Measurements from ENCODE around the gene FAM171A1.
"Not testable (repeated sequence)": the region's sequence is repeated elsewhere in the genome, so short reads cannot be mapped to it uniquely, and the experiment has no call there.

The FAM171A1 gene

DNA sequence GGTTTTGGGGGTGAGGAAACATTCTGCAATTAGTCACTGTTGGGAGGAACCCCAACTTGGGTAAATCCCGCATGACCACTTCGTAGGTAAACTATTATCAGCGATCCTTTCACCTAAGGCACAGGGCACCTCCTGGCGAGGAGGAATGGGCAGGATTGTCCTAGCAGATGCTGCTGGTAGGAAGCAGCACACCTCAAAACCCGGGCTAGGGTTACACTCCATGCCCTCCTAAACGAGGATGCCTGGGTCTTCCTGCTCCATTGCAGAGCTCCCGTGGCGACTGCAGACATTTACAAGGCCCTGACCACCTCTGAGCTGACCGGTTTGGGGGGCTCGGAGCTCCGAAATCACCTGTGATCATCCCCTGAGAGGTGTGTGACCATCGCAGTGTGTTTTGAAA, 92.3 kb downstream of the FAM171A1 start:
- no peak for DNase-seq

DNA sequence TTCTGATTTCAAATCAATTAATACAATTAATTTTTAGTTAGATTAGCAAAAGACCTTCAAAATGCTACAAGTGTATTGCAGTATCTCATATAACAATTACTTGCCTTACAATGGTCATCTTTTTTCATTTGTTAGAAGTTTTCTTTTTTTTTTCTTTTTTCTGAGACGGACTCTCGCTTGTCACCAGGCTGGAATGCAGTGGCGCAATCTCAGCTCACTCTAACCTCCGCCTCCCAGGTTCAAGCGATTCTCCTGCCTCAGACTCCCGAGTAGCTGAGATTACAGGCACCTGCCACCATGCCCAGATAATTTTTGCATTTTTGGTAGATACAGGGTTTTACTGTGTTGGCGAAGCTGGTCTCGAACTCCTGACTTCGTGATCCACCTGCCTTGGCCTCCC, 95.0 kb downstream of the FAM171A1 start:
- not testable (repeated sequence) for DNase-seq

DNA sequence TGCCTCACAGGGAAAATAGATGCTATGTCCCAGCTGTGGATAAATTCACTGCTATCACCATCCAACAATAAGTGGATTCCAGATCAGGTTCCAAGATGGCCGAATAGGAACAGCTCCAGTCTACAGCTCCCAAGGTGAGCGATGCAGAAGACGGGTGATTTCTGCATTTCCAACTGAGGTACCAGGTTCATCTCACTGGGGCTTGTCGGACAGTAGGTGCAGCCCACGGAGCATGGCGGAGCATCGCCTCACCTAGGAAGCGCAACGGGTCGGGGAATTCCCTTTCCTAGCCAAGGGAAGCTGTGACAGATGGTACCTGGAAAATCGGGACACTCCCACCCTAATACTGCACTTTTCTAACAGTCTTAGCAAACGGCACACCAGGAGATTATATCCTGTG, 101.3 kb downstream of the FAM171A1 start:
- not testable (repeated sequence) for DNase-seq

DNA sequence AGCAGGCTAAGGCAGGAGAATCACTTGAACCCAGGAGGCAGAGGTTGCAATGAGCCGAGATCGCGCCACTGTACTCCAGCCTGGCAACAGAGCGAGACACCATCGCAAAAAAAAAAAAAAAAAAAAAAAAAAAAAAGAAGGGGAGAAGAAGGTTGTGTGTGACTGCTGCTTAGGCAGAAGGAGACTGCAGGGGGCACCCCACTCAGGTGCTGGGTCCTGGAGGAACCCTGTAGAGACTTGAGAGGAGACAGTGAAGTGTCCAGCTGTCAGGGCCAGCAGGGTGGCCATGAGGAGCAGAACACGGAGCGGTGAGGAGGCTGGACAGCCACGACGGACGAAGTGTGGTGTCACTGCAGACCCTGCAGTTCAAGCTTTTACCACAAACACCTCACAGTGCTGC, 103.6 kb downstream of the FAM171A1 start:
- DNase-seq, result no peak

DNA sequence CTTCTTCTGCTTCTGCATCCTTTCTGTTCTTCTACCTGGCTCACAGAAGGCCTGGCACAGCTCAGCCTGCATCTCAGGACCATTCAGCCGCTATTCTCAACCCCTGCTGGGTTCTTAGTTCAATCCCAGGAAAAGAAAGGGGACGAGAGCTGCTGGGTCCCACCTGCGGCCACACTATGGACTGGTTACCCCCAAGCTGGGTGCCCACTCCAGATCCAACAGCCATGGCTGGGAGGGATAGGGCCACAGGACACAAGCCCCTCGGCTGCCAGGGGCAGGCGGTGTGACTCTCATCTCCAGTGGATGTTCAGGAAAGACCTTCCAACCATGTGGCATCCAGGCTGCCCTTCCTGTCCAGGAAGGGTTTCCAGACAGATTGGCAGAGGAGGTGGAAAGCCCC, 105.0 kb downstream of the FAM171A1 start:
- DNase-seq, result no peak

DNA sequence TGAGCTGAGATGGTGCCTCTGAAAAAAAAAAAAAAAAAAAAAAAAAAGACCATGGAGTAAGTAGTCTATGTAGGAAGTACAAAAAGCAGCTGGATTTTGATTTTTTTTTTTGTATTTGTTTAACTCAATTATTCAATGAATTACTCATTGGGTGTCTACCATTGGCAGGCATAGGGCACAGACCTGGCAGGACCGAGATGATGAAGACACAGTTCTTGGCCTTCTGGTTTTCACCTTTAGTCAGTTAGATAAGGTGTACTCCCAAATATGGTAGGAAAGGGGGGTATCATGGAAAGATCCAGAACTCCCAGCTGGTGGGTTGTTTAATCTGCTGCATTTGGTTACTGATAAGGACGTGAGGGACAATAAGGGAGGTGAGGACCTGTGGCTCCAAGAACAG, 105.5 kb downstream of the FAM171A1 start:
- DNase-seq, result no peak

DNA sequence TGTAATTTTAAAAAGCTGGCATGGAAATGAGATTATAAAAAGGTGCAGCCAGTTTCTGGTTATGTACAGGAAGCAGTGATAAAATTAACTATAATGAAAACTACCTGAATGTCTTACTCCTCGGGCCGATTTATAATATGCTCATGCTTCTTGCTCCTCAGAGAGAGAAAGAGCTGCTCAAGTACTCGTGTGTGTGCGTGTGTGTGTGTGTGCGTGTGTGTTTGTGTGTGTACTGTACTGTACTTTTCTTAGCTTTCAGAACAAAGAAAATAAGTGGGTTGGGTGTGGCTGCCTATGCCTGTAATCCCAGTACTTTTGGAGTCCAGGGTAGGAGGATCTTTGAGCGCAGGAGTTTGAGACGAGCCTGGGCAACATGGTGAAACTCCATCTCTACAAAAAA, 106.0 kb downstream of the FAM171A1 start:
- no peak for DNase-seq

DNA sequence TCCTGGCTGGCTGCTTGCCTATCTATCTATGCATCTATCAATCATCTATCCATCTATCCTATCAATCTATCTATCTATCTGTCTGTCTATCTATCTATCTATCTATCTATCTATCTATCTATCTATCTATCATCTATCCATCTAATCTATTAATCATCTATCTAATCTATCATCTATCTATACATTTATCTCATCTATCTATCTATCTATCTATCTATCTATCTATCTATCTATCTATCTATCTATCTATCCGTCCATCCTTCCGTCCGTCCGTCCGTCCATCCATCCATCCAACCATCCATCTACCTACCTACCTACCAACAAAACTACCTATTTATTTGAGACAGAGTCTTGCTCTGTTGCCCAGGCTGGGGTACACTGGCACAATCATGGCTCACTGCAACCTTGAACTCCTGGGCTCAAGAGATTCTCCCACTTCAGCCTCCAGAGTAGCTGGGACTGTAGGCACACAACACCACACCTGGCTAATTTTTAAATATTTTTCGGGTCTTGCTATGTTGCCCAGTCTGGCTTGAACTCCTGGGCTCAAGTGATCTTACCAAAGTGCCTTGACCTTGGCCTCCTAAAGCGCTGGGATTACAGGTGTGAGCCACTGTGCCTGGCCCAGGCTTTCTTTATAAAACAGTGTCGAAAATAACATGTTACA, 107.3 kb downstream of the FAM171A1 start:
- DNase-seq, result no peak

DNA sequence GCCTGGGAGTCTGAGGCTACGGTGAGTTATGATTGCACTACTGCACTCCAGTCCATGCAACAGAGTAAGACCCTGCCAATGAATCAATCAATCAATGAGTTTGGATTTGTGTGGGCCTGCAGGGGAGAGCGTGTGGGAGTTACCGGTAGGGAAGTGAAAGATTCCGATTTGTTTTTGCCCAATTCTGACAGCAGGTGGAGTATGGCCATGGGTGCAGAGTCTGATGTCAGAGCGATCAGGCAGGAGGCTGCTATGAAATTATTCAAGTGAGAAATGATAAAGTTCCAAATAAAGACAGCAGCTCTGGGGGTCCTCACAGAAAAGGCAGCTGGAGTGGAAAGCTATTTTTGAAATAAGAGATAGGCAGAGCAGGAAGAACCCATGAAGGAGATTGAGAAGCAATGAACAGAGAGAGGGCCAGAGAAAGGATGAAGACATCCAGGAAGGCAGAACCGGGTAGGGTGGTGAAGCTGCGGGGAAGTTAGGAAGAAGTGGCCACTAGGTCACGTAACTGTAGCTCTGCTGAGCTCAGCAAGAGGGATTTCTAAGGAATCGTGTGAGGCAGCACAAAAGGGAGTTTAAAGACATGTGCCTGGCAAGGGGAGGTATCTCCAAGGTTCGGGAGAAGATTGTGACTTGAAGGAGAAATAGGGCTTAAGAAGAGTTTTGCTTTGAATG, 108.9 kb downstream of the FAM171A1 start:
- DNase-seq, result no peak

DNA sequence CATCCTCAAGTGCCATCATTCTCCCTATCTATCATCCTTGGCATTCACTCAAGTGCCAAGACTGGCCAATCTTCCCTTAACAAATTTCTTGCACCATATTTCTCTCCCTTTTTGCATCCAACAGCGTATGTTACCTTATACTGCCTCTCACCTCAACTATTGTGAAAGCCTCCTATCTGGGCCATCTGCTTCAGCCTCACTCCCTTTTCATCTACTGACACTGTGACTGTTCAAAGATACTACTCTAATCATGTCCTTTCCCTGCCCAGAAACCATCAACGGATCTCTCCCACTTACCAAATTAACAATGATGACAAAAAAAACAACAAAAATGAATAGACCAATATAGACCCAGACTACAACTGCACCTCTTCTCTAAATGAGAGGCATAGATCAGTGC, 112.0 kb downstream of the FAM171A1 start:
- no peak for DNase-seq

DNA sequence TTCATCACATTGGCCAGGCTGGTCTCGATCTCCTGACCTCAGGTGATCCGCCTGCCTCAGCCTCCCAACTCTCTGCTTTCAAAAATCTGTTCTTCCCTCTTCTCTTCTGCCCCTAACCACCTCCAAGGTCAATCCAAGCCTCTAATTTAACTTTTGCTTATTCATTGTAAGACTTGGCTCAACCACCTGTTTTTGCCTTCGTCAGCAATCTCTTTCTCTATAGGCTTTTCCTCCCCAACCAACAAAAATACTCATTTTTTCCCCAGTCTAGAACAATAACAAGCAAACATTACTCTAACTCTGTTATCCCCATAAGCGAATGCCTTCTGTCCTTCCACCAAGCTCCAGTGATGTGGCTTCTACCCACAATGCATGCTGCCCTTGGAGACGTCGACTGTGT, 112.8 kb downstream of the FAM171A1 start:
- DNase-seq, result no peak

DNA sequence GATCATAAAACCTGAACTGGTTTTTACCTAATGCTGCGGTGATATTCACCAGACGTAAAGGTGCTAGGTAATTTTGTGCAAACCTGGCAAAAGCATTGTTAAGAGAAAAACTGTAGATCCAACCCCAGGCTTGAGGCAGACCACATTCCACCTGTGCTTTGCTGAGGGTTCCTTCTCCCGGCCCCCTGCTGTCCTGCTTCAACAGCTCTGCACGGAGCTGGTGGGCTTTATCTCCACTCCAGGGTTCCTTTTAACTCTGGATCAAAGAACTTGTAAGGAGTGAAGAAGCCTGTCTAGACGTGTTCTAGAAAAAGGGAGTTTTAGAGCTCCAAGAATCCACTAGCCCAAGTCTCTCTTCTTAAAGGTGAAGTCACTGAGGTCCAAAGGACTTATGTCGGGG, 115.1 kb downstream of the FAM171A1 start:
- no peak for DNase-seq

DNA sequence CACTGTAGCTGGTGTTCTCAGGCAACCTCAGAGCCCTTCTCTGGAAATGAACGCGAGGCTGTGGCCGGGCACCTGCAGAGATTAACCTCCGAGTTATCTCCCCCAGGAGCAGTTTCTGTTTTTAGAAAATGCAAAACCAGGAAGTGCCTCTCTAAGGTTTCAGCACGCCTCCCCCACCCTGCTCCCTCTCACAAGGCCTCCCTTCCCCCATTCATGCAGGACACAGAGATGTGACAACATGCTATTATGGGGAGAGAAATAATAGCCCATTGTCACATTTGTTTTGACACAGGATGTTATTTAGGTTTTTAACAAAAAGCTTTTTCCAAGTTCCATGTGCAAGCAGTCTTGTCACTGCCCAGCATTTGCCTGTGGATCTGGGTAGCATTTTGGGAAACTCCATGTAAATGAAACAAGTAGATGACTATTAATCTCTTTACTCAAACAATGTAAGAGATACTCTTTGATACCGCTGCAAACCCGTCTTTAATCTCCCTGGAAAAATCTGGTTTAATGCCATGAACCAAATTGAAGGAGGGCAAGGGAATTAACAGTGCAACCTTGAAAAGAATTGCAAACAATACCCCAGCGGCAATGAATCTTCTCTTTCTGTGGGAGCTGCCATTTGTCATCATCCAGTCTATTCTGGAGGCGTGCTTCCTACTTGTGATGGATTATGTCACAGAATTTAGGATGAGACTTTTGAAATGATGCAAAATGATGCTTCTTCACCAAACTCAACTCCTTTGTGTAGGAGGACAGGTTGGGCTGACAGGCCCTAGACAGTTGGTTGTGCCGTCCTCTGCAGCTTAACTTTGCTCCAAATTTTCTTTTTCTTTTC, 116.1 kb downstream of the FAM171A1 start:
- peak; percentile 14 for DNase-seq

DNA sequence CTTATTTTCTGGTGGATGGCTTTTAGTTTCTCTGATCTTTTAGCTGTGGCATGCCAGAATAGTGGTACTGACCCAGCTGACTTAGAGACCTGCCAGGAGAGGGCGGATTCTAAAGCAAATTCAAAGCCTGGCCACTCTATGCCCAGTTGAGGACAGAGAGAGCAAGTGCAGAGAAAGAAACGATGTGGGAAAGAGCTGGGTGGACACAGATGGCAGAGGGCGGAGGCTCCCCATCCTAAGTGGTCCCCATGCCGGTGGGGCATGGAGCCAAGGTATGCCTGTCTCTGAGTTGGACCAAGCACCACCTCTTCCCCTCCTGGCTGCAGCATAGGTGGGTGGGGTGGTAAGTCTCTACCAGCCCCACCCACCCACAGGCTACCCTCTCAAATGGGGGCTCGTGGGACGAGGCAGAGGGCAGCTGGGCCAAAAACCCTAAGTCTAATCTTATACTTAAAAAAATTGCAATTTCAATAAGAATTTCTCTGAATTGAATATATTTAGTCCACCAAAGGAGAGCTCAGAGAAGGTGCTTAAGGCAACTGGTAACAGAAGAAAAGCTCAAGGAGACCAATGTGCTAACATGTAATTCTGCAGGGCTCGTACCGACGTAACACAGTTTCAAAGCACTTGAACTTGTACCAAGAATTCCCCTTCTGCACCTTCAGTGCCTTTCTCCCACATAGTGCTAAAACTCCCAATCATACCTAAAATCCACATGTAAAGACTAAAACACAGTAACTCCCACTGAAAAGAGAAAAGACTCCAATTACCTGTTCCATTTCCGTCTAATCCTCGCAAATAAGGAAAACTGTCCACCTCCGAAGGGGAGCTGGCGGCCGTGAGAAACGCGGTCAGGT, 116.9 kb downstream of the FAM171A1 start:
- DNase-seq, result no peak

DNA sequence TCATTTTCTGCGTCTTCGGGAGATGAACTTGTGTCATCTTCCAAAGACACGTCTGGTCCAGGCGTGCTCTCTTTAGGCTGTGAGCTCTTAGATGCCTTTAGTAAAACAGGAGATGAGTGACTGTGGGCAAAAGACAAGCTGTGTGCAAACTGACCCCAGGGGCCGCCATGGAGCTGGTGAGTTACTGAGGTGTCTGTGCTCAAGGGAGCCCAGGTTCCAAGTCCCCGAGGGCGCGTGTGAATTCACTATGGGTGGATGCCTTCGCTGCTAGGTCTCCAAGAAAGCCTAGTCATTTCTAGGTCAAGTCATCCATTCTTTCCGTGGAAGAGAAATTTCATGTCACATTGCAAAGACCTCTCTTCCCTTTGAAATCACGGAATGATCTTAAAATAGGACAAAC, 118.7 kb downstream of the FAM171A1 start:
- DNase-seq, result no peak

DNA sequence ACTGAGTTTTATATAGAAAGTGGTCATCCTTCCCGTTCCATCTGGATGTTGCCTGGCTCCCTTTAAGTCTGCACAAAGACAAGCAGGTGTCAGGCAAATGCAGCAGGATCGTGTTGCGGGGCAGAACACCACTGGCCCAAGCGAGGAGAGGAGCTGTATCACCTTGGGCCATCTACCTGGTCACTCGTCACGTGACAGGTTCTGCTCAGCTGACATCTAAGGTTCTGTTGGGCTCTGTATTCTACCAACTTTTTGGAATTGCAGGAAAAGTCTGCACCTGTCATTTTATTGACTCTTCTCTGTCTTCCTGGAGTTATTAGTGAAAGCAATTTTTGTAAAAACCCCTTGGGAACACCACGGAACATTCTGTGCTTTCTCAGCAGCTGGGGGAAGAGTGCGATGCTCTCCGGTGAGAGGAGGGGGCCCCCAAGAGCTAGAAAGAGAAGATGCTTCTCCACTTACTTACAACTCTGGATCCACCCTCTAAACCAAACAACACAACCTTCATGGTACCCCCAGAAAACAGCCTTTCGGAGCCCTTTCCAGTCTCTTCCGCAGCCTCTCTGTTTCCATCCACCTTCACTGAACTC, 119.2 kb downstream of the FAM171A1 start:
- no peak for DNase-seq

DNA sequence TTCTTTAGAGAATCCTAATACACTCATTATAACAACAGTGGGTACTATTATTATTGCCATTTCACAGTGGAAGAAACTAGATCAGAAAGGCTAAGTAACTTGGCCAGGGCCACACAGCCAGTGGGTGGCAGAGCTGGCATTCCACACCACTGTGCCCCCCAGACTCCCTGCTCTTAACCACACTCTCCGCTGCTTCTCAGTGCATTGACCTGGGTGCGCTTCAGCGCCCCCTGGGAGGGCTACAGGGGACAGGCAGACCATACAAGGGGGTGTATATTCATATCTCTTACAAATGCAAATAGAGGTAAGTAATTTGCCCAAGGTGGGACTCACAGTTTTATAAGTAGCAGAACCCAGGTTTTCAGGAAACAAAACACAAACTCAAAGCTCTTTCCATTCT, 125.6 kb downstream of the FAM171A1 start:
- peak; percentile 32 for DNase-seq

DNA sequence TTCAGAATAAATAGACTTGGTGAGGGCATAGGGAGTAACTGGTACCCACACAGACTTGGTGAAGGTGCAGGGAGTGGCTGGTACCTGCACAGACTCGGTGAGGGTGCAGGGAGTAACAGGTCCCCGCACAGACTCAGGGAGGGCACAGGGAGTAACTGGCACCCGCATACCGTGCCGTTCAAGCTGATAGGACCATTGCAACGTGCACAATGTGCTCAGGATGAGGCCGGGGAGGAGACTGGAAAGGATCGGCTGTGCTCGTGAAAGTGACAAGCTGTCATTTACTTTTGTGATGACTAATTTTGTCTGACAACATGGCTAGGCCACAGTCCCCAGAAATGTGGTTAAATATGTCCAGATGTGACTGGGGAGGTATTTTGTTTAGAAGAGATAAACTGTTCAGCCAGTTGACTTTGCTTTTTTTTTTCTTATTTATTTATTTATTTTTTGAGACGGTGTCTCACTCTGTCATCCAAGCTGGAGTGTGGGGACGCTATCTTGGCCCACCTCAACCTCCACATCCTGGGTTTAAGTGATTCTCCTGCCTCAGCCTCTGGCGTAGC, 126.4 kb downstream of the FAM171A1 start:
- DNase-seq, result no peak

DNA sequence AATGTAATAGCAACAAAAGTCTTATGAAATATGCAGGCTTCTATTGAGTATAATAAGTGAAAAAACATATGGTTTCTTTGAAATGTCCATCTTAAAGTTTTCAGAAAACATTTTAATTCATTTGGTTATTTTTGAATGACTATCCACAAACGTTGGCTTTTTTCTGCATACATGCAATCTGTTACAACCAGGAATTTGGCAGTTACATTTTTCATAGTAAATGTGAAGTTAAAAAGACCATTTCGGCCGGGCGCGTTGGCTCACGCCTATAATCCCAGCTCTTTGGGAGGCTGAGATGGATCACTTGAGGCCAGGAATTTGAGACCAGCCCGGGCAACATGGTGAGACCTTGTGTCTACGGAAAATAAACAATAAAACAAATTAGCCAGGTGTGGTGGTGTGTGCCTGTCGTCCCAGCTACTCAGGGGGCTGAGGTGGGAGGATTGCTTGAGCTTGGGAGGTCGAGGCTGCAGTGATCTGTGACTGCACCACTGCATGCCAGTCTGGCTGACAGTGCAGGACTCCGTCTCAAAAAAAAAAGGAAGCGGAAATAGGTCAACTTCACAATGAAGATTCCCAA, 128.7 kb downstream of the FAM171A1 start:
- DNase-seq, result no peak

DNA sequence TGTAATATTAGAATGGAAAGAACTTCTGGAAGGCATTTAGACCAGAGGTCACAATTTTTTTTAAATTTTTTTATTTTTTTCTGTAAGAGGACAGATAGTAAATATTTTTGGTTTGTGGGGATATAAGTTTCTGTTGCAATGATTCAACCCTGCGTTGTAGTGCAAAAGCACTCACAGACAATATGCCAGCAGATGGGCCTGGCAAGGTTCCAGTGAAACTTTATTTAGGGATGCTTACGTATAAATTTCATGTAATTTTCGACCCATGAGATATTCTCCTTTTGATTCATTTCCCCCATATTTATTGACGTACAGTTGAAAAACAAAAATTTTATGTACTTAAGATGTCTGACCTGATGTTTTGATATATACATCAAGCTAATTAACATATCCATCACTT, 129.8 kb downstream of the FAM171A1 start:
- no peak for DNase-seq

DNA sequence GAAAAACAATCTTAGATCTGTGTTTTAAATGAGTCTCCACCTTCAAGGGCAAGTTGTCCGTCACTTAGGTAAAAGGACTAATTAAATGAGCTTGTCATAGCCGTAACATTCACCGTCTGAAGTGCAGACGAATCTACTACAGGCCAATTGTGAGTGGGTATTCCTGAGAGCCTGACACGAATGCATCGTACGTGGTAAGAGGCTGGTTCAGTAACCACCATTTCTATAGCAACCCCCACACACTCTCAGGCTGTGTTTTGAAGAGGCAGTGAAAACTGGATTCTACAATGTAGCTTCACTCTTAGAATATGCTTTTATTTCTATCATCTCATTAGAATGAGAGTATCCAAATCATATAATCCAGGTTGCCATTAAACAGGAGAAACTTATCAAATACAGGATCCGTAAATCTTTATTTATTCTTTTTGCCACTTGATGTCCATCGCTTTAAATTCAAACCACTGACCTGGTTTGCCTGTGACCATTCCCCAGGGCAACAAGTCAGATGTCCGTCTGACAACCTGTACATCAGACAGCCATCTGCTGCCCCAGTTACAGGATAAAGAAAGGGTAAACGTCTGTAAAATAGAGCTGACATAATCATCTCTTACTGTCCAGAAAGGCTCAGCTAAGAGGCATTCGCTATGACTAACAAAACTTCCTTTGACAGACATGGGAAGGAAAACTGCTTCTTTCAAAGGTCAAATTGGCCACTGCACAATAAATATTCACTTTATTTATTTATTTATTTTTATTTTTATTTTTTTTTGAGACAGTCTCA, 132.3 kb downstream of the FAM171A1 start:
- no peak for DNase-seq
